HG03457 (cell line): ENCODE measurements around the gene TMEM255B.
"Not testable (repeated sequence)": the region's sequence is repeated elsewhere in the genome, so short reads cannot be mapped to it uniquely, and the experiment has no call there.

Experiments
- ATAC-seq: cut with Tn5 transposase; IDR thresholded peaks from one replicate; pipeline ENCODE4 v1.9.1; 2021; ENCODE audit warnings: moderate number of reproducible peaks; ENCODE audit not compliant: unreplicated experiment

Gene TMEM255B

DNA sequence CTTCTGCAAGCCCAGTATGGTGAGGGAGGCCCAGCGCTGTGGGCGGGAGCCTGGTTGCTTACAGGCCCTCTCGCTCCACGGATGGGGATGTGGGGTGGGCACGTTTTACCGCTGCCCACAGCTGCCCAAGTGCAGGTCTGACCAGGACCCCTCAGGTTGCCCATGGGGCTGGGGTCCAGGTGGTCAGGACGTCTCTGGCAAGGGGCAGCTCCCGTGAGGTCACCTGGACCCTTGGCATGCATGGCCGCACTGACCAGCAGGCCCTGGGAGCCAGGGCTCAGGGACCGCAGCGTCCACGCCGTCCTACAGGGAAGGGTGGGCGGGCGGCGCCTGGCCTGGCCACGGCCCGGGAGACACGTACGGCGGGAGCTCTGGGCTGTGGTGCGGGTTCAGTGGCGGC is 72.0 kb downstream of the TMEM255B start:
- no peak for ATAC-seq

DNA sequence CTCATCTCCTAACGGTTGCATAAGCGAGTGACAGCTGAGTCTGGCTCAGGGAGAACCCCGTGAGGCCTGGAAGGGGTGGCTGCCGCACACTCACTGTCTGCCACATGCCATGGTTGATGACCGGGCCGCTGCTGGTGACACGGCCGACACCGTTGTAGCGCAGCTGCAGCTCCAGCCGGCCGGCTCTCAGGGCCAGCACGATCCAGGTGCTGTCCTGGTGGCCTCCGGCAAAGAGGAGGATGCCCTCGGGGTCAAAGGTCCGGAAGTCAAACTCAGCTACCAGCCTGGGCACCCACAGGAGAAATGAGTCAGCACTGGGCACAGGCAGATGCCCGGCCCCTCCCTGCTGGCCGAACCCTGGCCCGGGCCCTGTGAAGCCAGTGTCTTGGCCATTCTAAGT is 73.2 kb downstream of the TMEM255B start:
- no peak for ATAC-seq

DNA sequence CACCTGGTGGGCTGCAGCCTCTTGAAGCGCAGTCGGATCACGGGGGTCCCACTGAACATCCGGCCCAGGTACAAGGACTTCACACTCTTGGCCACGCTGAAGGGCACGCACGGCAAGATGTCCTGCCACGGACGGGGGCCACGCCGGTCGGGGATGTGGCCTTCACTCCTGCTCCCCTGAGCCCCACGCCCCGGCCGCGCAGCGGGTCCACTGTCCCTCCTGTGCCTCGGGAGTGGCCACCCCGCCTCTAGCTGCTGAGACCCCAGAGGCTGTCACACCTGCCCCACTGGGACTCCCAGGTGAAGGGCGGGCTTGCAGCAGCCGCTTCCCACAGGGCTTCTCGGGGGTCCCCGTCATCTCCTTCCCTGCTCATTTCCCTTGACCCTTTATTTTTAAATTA is 73.6 kb downstream of the TMEM255B start:
- no peak for ATAC-seq

DNA sequence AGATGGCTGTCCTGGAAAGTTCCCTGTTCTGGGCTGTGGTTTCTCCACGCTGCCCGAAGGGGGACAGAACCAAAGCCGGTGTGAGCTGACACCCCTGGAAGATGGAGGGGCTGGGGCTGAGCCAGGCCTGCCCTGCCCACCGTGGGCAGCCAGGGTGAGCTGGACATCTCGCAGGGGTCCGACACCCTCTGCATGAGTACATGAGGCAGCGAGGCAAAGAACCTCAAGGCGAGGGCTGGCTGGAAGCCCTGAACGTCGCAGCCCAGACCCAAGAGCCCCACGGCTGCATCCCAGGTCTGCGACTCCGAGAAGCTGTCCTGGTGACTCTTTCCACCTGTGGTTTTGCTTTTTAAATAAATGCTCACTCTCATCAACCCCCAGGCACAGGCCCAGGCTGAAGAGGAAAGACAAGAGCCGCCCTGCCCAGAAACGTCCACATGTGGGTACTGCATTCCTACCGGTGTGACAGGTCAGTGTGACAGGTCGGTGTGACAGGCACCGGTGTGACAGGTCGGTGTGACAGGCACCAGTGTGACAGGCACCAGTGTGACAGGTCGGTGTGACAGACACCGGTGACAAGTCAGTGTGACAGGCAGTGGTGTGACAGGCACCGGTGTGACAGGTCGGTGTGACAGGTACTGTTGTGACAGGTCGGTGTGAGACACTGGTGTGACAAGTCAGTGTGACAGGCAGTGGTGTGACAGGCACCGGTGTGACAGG is 74.2 kb downstream of the TMEM255B start:
- no peak for ATAC-seq

DNA sequence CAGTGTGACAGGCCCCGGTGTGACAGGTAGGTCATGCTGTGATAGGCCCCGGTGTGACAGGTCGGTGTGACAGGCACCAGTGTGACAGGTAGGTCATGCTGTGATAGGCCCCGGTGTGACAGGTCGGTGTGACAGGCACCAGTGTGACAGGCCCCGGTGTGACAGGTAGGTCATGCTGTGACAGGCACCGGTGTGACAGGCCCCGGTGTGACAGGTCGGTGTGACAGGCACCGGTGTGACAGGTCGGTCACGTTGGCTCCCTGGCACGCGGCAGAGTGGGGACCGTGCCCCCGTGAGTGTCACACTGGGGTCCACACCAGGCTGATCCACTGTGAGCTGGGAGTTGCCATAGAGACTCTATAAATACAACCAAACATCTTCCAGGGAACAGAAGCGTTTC is 75.0 kb downstream of the TMEM255B start:
- not testable (repeated sequence) for ATAC-seq

DNA sequence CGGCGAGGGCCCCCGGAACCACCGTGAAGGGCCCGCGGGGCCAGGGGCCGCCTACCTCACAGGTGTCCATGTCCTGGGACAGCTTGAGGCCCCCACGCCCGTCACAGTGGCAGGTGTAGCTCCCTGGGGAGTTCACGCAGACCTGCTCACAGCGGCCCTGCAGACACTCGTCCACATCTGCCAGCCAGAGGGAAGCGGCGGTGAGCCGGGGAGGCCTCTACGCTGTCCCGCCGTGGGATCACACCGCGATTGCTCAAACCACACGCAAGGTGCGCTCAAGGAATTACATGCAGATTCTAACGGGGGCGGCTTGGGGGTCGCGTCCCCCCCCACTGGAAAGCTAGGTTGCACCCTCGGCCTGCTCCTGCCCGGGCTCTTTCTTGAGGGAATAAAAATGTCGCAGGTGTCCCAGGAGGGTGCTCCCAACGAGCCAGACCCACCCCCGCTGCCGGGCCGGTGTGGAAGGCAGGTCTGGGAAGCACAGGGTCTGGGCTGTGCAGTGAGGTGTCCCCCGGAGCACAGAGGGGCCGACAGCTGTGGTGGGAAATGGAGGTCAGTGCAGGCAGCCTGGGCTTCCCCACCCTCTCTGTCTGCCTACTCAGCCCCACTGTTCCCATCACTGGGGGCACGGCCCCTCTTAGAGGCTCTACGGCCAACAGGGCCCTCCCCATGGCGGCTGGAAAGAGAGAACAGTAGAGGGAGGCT is 75.6 kb downstream of the TMEM255B start:
- ATAC-seq: no peak

DNA sequence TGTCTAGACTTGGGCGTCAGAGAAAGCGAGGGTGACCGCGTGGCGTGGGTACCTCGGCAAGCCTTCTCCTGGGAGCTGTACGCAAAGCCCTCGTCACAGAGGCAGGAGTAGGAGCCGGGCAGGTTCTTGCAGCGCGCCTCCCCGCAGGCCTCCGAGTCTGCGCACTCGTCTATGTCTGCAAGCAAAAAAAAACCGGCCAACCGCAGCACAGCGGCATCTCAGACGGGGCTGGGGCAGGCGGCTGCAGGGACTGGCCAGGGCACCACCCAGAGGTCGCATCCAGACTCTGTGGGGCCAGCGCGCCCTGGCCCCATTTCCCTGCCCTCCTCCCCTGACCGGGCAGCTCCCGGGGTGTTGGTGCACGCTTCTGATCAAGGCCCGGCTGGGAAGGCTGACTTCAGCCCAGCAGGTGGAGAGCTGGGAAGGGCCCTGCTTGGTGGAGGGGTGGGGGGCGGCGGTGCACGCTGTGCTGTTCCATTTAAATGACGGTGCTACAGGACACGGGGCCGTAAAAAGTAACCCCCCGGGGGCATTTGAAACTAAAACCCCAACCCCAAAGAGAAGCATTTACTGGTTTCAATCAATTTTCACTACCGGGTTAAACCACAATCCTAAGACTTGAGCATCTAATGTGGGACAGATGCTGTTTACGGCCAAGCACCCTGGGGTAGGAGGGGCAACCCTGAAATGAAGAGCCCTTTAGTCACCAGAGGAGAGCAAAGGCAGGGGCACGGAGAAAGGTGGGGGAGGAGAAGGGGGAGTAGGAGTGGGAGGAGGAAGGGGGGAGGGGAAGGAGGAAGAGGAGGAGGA is 76.6 kb downstream of the TMEM255B start:
- no peak for ATAC-seq

DNA sequence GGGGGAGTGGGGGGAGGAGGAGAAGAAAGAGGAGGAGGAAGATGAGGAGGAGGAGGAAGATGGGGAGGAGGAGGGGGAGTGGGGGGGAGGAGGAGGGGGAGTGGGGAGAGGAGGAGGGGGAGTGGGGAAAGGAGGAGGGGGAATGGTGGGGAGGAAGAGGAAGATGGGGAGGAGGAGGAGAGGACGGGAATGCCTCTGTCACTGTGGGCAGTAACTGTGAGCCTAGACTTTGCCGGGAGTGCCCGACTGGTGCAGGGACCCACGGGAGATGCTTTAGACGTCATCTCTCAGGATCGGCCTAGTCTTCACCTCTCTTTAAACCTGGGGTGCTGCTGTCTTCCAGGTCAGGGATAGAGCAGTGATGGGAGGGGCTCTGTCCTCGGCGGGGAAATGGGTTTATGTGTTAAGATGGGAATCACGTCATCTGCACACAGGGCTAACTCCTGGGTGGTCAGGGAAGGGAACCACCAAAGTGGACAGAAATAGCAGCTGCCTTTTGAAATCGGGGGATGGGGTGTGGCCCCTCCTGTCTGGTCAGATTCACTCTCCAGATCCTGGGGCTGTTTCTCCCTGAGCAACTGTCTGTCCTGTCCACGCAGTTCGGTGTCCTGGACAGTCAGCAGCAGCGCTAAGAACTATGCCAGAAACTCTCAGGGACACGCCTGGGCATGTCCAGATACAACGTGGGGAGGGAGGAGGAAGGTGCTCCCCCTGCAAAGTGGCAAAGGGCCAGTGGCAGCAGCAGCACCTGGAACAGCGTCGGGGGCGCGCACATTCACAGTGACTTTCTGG is 77.9 kb downstream of the TMEM255B start:
- ATAC-seq: no peak

DNA sequence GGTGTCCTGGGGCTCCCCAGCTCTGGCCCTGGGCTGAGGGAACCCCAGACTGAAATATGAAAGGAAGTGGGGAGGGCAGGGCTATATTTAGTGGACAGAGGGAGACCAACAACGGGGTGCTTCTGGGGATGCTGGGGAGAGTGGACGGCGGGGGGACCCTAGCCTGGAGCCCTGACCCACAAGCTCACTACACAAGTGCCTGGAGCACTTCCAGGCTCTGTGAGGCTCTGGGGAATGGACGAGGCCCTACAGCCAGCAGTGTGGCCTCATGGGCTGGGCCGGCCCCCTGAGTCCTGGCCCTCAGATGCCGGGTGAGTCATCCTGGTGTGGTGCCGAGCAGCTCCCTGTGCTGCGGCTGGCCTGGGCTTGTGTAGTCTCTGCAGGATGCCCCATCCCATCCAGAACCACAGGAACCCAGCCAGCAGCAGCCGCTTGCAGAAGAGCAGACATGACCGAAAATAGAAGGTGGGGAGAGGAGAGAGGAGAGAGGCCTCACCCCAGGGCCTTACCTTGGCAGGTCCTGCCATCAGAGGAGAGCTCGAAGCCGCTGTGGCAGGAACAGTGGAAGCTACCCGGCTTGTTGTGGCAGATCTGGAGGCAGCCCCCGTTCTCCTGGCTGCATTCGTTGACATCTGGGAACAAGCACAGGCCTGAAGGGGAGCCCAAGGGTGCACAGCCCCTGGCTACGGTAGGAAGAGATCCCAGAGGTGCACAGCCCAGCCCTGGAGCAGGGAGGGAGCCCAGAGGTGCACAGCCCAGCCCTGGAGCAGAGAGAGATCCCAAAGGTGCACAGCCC is 78.7 kb downstream of the TMEM255B start:
- no peak for ATAC-seq

DNA sequence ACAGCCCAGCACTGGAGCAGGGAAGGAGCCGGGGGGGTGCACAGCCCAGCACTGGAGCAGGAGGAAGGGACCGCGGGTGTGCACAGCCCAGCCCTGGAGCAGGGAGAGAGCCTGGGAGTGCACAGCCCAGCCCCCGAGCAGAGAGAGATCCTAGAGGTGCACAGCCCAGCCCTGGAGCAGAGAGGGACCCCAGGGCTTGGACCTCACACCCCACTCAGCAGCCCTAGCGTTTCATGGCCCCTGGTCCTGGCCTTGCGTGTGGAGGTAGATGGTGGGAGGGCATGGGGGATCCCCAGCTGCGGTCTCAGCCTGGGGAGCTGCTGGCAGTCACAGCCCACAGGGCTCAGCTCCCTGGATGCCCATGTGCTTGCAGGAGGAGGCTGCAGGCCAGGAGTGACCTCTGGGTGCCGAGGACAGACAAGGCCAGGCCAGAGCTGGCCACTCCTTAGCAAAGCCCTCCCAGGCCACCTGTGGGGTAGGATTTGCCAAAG is 79.7 kb downstream of the TMEM255B start:
- ATAC-seq: no peak

DNA sequence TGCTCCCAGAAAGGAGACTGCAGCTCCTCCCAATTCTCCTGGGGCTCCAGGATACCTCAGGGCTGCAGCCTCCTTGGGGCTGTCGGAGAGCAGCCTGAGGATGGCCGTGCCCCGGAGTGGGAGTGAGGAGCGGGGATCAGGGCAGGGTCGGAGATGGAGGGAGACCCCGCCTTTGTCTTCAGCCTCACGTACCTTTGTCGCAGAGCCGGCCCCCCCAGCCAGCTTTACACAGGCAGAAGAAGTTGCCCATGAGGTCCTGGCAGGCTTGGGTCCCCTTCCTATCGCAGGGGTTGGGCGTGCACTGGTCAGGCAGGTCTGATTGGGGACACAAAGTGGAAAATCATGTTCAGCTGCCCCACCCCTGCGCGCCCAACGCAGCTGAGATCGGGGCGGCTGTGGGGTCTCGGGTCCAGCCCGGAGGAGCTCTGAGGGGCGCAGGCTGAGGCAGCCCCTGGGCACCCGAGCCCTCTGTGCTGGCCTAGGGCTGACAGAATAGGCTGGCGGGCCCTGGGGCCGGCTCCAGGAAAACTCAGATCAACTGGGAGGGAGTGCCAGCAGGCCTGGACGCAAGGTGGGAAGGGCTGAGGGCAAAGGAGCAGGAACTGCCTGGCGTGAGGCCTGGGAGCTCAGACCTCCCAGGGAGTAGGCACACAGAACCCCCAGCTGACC is 80.6 kb downstream of the TMEM255B start:
- ATAC-seq: no peak

DNA sequence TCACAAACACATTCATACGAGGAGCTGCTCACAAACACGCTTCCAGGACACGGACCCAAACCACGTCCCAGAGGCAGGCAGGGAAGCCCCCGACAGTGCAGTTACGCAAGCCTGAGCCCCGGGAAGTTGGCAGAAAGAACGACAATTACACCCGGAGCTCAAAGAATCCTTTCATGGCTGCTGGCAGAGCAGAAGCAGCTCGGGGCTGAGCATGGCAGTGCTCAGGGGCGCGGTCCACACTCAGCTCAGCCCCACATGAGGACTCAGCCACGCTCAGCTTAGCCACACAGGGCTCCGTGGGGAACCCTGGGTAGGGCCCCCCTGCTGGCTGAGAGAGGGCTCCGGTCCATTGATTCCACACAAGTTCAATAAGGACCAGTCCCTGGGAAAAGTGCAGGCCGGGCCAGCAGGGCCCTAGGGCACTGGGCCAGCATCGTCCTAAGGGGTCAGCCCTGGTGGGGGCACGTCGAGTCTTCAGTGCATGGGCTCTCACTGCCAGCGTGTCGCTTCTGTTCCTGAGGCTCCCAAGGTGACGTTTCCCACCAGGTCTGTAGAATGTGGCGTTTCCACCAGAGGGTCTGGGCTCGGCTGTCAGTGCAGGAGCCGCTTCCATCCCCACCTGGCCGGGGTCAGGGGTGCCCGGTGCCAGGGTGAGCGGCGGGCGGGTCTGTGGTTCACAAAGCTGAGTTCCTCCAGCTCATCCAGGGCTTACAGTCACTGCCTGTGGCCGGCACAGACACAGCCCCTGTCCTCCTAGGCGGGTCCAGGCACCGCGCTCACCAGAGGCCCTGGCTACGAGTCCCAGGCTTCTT is 81.7 kb downstream of the TMEM255B start:
- no peak for ATAC-seq

DNA sequence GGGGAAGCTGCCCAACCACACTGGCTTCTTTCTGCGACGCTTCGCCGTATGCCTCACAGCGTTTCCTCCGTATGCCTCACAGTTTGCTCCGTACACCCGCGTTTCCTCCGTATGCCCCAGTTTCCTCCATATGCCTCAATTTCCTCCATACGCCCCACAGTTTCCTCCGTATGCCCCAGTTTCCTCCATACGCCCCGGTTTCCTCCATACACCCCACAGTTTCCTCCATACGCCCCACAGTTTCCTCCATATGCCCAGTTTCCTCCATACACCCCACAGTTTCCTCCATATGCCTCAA is 82.3 kb downstream of the TMEM255B start:
- no peak for ATAC-seq

DNA sequence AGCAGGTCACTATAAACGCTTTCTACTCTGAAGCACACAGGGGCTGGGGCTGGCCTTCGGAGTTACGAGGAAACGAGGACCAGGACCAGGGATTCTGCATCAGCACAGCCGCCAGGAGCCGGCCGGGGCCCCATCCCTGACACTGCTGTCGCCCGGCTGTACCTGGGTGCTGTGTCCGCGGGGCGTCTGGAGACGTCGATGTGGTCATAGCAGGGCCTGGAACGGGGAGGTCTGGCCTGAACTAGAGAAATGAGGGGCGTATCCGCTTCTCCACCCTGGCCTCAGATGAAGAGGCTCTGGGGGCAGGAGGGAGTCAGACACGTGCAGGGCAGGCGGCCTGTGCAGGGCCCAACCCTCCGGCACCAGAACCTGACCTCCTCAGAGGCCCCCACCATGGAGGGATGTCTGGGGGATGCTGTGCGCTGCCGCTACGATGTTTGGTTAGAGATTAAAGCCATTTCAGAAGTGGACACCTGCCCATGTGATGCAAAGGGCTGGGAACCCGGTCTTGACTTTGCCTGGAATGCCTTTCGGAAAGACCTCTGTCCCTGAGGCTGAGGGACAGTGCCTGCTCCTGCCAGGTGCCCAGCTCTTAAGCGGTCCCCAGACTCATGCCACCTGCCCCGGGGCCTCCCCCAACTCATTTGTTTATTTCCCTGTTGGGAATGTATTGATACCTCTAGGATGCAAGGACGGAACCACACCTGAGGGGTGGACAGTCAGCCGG is 83.5 kb downstream of the TMEM255B start:
- no peak for ATAC-seq

DNA sequence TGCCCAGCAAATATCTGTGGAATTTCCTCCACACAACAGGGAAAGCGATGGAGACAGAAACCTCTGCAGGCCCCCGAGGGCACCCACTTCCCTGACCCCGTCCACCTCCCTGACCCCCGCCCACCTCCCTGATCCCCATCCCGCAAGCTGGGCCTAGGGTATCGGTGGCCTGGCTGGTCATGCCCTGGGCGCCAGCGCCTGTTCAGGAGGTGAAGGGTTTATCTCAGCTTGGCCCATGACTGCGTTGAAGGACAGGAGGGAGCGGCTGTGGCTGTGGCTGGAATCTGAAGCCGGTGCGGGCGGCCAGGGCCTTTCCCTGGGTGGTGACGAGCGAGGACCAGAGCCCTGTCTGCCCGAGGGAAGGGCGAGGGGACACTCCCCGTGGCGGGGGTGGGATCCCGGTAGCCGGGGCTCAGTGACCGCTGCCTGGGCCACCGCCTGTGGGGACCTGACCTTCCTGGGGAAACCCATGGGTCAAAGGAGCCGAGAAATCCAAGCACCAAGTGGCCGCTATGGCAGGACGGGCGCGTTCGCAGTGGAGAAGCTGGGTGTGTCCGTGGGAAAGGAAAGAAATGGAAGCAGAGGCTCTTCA is 84.1 kb downstream of the TMEM255B start:
- ATAC-seq: no peak

DNA sequence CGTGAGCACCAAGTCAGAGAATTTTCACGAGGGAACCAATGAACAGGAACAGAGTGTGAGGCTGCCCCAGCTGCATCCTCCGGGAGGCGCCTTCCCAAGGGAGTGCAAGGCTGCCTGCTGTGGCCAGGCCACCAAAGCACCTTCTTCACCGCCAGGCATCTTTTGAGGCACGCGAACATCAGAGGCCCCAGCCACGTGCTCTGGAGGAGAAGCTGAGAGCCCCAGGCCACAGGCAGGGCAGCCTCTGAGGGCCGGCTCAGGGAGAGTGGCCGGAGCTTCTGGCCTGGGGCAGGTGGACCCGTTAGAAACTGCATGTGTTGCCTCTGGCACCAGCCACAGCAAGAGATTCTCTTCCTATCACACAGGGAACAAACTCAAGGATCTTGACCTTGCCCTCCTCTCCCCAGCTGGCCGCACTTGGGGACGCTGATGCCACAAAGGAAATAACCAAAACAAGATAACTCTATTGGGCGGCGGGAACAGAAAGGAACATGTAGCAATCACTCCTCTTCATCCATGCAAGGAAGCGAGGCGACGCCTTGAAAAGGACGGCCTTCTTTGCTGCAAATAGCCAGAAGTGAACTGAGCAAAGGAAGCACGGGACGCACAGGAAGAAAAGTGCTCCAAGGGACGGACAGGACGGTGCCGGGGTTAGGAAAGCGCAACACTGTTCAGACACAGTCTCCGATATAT is 85.0 kb downstream of the TMEM255B start:
- ATAC-seq: no peak

DNA sequence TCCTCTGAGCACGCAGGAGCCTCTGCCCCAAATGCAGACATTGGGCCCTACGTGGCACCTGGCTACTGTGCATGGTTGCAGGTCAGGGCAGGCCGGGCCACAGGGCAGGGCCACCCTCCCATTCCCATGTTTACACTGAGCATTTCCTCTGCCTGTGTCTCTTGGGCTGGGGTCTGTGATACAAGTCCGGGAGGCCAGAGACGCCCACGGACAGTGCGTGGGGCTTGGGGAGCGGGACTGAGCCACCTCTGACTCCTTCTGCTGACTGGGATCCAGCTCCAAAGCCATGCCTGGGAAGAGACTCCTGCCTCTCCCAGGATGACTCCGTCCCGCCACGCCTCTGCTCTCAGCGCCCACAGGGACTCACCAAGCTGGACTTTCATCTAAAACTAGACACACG is 86.0 kb downstream of the TMEM255B start:
- no peak for ATAC-seq
